Measurements from ENCODE around the gene FAM78A. TPM values are rescaled to one million over a fixed set of nuclear protein-coding genes. Genes with fewer than 3 reads are reported as not detected.

Gene FAM78A
- total RNA-seq, 1 experiment from 2014 or later, result 3.4 TPM

DNA sequence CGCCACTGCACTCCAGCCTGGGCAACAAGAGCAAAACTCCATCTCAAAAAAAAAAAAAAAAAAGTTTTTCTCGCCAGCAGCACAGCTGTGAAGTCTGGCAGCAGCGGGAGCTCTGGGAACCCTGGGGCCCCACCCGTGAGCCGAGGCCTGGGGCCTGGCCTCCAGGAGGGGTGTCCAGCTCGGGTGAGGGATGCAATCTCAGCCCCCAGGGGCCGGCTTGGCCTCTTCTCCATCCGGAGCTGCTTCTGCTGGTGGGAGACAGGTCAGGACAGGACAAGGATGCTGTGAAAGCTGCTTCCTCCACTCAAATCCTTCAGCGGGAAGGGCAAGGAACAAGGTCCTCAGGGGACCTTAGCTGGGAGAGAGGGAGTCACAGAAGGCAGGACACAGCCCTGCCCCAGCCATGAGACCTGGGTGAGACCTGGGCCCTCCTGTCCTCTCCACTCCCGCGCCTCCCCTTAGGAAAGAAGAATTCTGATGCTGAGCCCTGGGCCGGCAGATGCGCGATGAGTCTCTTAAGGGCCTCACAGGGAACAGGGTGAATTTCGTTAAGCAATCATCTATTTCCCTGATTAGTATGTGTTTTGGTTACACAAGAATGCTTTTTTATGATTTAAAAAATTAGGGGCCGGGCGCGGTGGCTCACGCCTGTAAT lies 43.8 kb upstream of the FAM78A start:
- TF ChIP-seq ZFX (IDR thresholded peaks at IDR 0.05), result no peak
- no peaks in the 10 kb centered on the region for H3K27me3 ChIP-seq (ENCODE audit: insufficient read depth, low read length)
- no peaks in the 10 kb centered on the region for H3K36me3 ChIP-seq (ENCODE audit: control insufficient read depth in 1 of 2, insufficient read depth in 2 of 2, low read length in 2 of 2)
- ChIA-PET POLR2A (no interaction called here), CTCF (no interaction called here), RAD21 (ENCODE audit: low non-redundant PET in 1 of 2, low total read pairs in 2 of 2, uncharacterized antibody in 2 of 2, unreplicated experiment in 2 of 2) (no interaction called here)
- H3K79me2 ChIP-seq (ENCODE audit: insufficient read depth, low read length), result no peaks in the 10 kb centered on the region
- H3K9ac ChIP-seq (ENCODE audit: low read length), result no peak overlapping the region
- ATAC-seq (no peak), DNase-seq (ENCODE audit: low read depth, low spot score) (no peak)
- H3K4me2 ChIP-seq (ENCODE audit: low read length), result no peak overlapping the region
- H4K20me1 ChIP-seq (ENCODE audit: insufficient read depth), result no peaks in the 10 kb centered on the region
- H3K4me3 ChIP-seq (replicated peaks in 1 of 2; ENCODE audit: low read depth in 1 of 2, low read length in 2 of 2), result no peak overlapping the region
- no peak overlapping the region for H3K27ac ChIP-seq (ENCODE audit: low read depth, low read length)
- no peaks in the 10 kb centered on the region for H3K9me3 ChIP-seq (ENCODE audit: control insufficient read depth in 1 of 2, insufficient read depth in 1 of 2, low read depth in 1 of 2, low read length in 2 of 2)
- no TSS peak for BruUV-seq (replicated peaks)
- no peaks in the 10 kb centered on the region for H3K9me2 ChIP-seq (ENCODE audit: insufficient read depth)
- intact Hi-C loops (cut with micrococcal nuclease), result no loop called here
- H2AFZ ChIP-seq (ENCODE audit: low read depth, low read length, poor library complexity, severe bottlenecking), result no peak overlapping the region
- no peaks in the 10 kb centered on the region for H3K4me1 ChIP-seq (ENCODE audit: control insufficient read depth in 1 of 2, insufficient read depth in 2 of 2, low read length in 2 of 2)

- H3K27ac ChIP-seq (ENCODE audit: low read depth, low read length), result no peak overlapping the region
- intact Hi-C loops (cut with micrococcal nuclease), result no loop called here
- H3K27me3 ChIP-seq (ENCODE audit: insufficient read depth, low read length), result no peaks in the 10 kb centered on the region
- no TSS peak for BruUV-seq (replicated peaks)
- POLR2A ChIA-PET, result no interaction called here
- no peaks in the 10 kb centered on the region for H3K79me2 ChIP-seq (ENCODE audit: insufficient read depth, low read length)
- TF ChIP-seq, protein P1, sequence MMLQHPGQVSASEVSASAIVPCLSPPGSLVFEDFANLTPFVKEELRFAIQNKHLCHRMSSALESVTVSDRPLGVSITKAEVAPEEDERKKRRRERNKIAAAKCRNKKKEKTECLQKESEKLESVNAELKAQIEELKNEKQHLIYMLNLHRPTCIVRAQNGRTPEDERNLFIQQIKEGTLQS (IDR thresholded peaks at IDR 0.05), result no peak
- TF ChIP-seq EZH2phosphoT487 (IDR thresholded peaks at IDR 0.05; ENCODE audit: borderline replicate concordance), result no peak
- TF ChIP-seq ZBTB33 (IDR thresholded peaks at IDR 0.05; ENCODE audit: extremely low read depth, insufficient replicate concordance, low read length), result no peak
- no peak for TF ChIP-seq ELF1 (IDR thresholded peaks at IDR 0.05; ENCODE audit: borderline replicate concordance, low read depth)
- TF ChIP-seq YY1 (IDR thresholded peaks at IDR 0.05; ENCODE audit: extremely low read depth, insufficient replicate concordance, low read depth, low read length), result no peak
- TF ChIP-seq POLR2A (IDR thresholded peaks at IDR 0.05; ENCODE audit: borderline replicate concordance, extremely low read depth, insufficient read depth, insufficient read length), result no peak
- TF ChIP-seq EZH2 (IDR thresholded peaks at IDR 0.05), result no peak
- TF ChIP-seq ZFX (IDR thresholded peaks at IDR 0.05), result no peak
- TF ChIP-seq TCF7L2 (IDR thresholded peaks at IDR 0.05; ENCODE audit: borderline replicate concordance, extremely low read depth, insufficient read depth, insufficient read length), result no peak
- TF ChIP-seq CEBPB (IDR thresholded peaks at IDR 0.05; ENCODE audit: low read depth), result no peak
- no peak for TF ChIP-seq EGR1 (IDR thresholded peaks at IDR 0.05; ENCODE audit: low read depth)
- TF ChIP-seq ZNF274 (IDR thresholded peaks at IDR 0.05; ENCODE audit: low read depth, low read length), result no peak
- H4K20me1 ChIP-seq (ENCODE audit: insufficient read depth), result no peaks in the 10 kb centered on the region
- DNase-seq (ENCODE audit: low read depth, low spot score) (no peak), ATAC-seq (no peak)
- H3K9me2 ChIP-seq (ENCODE audit: insufficient read depth), result no peaks in the 10 kb centered on the region
- no peaks in the 10 kb centered on the region for H3K36me3 ChIP-seq (ENCODE audit: control insufficient read depth in 1 of 2, insufficient read depth in 2 of 2, low read length in 2 of 2)
- H3K9me3 ChIP-seq (ENCODE audit: control insufficient read depth in 1 of 2, insufficient read depth in 1 of 2, low read depth in 1 of 2, low read length in 2 of 2), result no peaks in the 10 kb centered on the region
- no peak overlapping the region for H3K9ac ChIP-seq (ENCODE audit: low read length)
- H3K4me1 ChIP-seq (ENCODE audit: control insufficient read depth in 1 of 2, insufficient read depth in 2 of 2, low read length in 2 of 2), result no peaks in the 10 kb centered on the region
- H3K4me3 ChIP-seq (replicated peaks in 1 of 2; ENCODE audit: low read depth in 1 of 2, low read length in 2 of 2), result no peak overlapping the region
- RAD21 ChIA-PET (ENCODE audit: low non-redundant PET in 1 of 2, low total read pairs in 2 of 2, uncharacterized antibody in 2 of 2, unreplicated experiment in 2 of 2), result no interaction called here
- CTCF ChIA-PET, result no interaction called here
- H3K4me2 ChIP-seq (ENCODE audit: low read length), result no peak overlapping the region
- no peak overlapping the region for H2AFZ ChIP-seq (ENCODE audit: low read depth, low read length, poor library complexity, severe bottlenecking)
Measured at GRCh38 chr9:131319486-131319885, 43.2 kb upstream of the FAM78A start.

Data from HCT116 (cell line).